ENCODE measurements around the gene ZNF140. TPM values are rescaled to one million over a fixed set of nuclear protein-coding genes. Genes with fewer than 3 reads are reported as not detected.

ZNF140 gene
- total and polyA plus RNA-seq, 2 of the 13 experiments (the other 11 are each of a cell fraction or from before 2014, with no cell fraction given), result 8.7 to 13.5 TPM

GRCh38 chr12:133080026-133080367, 726 bp upstream of the ZNF140 start (continued):
- TF ChIP-seq, protein P1, sequence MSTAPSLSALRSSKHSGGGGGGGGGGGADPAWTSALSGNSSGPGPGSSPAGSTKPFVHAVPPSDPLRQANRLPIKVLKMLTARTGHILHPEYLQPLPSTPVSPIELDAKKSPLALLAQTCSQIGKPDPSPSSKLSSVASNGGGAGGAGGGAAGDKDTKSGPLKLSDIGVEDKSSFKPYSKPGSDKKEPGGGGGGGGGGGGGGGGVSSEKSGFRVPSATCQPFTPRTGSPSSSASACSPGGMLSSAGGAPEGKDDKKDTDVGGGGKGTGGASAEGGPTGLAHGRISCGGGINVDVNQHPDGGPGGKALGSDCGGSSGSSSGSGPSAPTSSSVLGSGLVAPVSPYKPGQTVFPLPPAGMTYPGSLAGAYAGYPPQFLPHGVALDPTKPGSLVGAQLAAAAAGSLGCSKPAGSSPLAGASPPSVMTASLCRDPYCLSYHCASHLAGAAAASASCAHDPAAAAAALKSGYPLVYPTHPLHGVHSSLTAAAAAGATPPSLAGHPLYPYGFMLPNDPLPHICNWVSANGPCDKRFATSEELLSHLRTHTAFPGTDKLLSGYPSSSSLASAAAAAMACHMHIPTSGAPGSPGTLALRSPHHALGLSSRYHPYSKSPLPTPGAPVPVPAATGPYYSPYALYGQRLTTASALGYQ (CRISPR knock-in tag; IDR thresholded peaks at IDR 0.05), result peak; percentile 41; the same call in 1 of the 2 replicates
- TF ChIP-seq ZBTB8A (CRISPR knock-in tag; IDR thresholded peaks at IDR 0.05; ENCODE audit: borderline replicate concordance, low read depth), result no peak
- TF ChIP-seq IRF2 (CRISPR knock-in tag; IDR thresholded peaks at IDR 0.05), result peak; percentile 98
- peak; percentile 92 for TF ChIP-seq NR2C2 (CRISPR knock-in tag; IDR thresholded peaks at IDR 0.05; ENCODE audit: borderline replicate concordance)
- TF ChIP-seq SP5 (CRISPR knock-in tag; IDR thresholded peaks at IDR 0.05; ENCODE audit: borderline replicate concordance, low read depth), result peak; percentile 72
- TF ChIP-seq BCL6 (CRISPR knock-in tag; IDR thresholded peaks at IDR 0.05), result 0 out of 2 replicates have a peak, but pooled peaks have one; percentile 31
- no peak for TF ChIP-seq ZNF562 (CRISPR knock-in tag; IDR thresholded peaks at IDR 0.05; ENCODE audit: borderline replicate concordance)
- TF ChIP-seq PHF20 (CRISPR knock-in tag; IDR thresholded peaks at IDR 0.05), result peak; percentile 85
- TF ChIP-seq CAMTA2 (CRISPR knock-in tag; IDR thresholded peaks at IDR 0.05; ENCODE audit: borderline replicate concordance), result no peak
- TF ChIP-seq ARID5B (CRISPR knock-in tag; IDR thresholded peaks at IDR 0.05), result 0 out of 2 replicates have a peak, but pooled peaks have one; percentile 19
- TF ChIP-seq HDAC1 (CRISPR knock-in tag; IDR thresholded peaks at IDR 0.05), result peak; percentile 73
- TF ChIP-seq CEBPG (CRISPR knock-in tag; IDR thresholded peaks at IDR 0.05), result peak; percentile 2; the same call in 1 of the 2 replicates
- no peak for TF ChIP-seq MBD4 (IDR thresholded peaks at IDR 0.05; ENCODE audit: borderline replicate concordance, low read length)
- TF ChIP-seq, protein P2, sequence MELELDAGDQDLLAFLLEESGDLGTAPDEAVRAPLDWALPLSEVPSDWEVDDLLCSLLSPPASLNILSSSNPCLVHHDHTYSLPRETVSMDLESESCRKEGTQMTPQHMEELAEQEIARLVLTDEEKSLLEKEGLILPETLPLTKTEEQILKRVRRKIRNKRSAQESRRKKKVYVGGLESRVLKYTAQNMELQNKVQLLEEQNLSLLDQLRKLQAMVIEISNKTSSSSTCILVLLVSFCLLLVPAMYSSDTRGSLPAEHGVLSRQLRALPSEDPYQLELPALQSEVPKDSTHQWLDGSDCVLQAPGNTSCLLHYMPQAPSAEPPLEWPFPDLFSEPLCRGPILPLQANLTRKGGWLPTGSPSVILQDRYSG (CRISPR knock-in tag; IDR thresholded peaks at IDR 0.05), result 0 out of 2 replicates have a peak, but pooled peaks have one; percentile 84
- TF ChIP-seq, protein P3, sequence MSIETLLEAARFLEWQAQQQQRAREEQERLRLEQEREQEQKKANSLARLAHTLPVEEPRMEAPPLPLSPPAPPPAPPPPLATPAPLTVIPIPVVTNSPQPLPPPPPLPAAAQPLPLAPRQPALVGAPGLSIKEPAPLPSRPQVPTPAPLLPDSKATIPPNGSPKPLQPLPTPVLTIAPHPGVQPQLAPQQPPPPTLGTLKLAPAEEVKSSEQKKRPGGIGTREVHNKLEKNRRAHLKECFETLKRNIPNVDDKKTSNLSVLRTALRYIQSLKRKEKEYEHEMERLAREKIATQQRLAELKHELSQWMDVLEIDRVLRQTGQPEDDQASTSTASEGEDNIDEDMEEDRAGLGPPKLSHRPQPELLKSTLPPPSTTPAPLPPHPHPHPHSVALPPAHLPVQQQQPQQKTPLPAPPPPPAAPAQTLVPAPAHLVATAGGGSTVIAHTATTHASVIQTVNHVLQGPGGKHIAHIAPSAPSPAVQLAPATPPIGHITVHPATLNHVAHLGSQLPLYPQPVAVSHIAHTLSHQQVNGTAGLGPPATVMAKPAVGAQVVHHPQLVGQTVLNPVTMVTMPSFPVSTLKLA (IDR thresholded peaks at IDR 0.05), result peak; percentile 54
- TF ChIP-seq, protein P4, sequence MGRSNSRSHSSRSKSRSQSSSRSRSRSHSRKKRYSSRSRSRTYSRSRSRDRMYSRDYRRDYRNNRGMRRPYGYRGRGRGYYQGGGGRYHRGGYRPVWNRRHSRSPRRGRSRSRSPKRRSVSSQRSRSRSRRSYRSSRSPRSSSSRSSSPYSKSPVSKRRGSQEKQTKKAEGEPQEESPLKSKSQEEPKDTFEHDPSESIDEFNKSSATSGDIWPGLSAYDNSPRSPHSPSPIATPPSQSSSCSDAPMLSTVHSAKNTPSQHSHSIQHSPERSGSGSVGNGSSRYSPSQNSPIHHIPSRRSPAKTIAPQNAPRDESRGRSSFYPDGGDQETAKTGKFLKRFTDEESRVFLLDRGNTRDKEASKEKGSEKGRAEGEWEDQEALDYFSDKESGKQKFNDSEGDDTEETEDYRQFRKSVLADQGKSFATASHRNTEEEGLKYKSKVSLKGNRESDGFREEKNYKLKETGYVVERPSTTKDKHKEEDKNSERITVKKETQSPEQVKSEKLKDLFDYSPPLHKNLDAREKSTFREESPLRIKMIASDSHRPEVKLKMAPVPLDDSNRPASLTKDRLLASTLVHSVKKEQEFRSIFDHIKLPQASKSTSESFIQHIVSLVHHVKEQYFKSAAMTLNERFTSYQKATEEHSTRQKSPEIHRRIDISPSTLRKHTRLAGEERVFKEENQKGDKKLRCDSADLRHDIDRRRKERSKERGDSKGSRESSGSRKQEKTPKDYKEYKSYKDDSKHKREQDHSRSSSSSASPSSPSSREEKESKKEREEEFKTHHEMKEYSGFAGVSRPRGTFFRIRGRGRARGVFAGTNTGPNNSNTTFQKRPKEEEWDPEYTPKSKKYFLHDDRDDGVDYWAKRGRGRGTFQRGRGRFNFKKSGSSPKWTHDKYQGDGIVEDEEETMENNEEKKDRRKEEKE (IDR thresholded peaks at IDR 0.05), result no peak
- TF ChIP-seq ARNTL (CRISPR knock-in tag; IDR thresholded peaks at IDR 0.05), result peak; percentile 41; the same call in 1 of the 2 replicates
- TF ChIP-seq, protein P5, sequence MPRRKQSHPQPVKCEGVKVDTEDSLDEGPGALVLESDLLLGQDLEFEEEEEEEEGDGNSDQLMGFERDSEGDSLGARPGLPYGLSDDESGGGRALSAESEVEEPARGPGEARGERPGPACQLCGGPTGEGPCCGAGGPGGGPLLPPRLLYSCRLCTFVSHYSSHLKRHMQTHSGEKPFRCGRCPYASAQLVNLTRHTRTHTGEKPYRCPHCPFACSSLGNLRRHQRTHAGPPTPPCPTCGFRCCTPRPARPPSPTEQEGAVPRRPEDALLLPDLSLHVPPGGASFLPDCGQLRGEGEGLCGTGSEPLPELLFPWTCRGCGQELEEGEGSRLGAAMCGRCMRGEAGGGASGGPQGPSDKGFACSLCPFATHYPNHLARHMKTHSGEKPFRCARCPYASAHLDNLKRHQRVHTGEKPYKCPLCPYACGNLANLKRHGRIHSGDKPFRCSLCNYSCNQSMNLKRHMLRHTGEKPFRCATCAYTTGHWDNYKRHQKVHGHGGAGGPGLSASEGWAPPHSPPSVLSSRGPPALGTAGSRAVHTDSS (CRISPR knock-in tag; conservative IDR thresholded peaks at IDR 0.05), result peak; percentile 61; the same call in 1 of the 2 replicates

All from HepG2 (cell line).